ENCODE results near the gene ZNF775. TPM values are rescaled to one million over a fixed set of nuclear protein-coding genes. Genes with fewer than 3 reads are reported as not detected.
A peak's percentile ranks its signal among the peaks of the same experiment; 100 is the strongest.

Gene ZNF775
- total RNA-seq, 1 donor from 2014 or later, result 8.6 TPM

GRCh38 chr7:150413640-150414081 is 34.5 kb downstream of the ZNF775 start:
- H3K4me3 ChIP-seq (ENCODE audit: low read depth, low read length), result no peak overlapping the region
- DNase-seq (ENCODE audit: low read depth), result no peak
- TF ChIP-seq CTCF (conservative IDR thresholded peaks at IDR 0.05; ENCODE audit: low read depth, low read length), result no peak

- no peak for DNase-seq (ENCODE audit: low read depth)
- TF ChIP-seq CTCF (conservative IDR thresholded peaks at IDR 0.05; ENCODE audit: low read depth, low read length), result no peak
- no peak overlapping the region for H3K4me3 ChIP-seq (ENCODE audit: low read depth, low read length)
Observed at GRCh38 chr7:150415161-150416153, 36.3 kb downstream of the ZNF775 start.

- TF ChIP-seq CTCF (conservative IDR thresholded peaks at IDR 0.05; ENCODE audit: low read depth, low read length), result no peak
- DNase-seq (ENCODE audit: low read depth), result no peak
- no peak overlapping the region for H3K4me3 ChIP-seq (ENCODE audit: low read depth, low read length)
Observed at GRCh38 chr7:150417239-150417638, 38.1 kb downstream of the ZNF775 start.

- H3K4me3 ChIP-seq (ENCODE audit: low read depth, low read length), result no peak overlapping the region
- no peak for DNase-seq (ENCODE audit: low read depth)
- TF ChIP-seq CTCF (conservative IDR thresholded peaks at IDR 0.05; ENCODE audit: low read depth, low read length), result peak; percentile 42
Observed at GRCh38 chr7:150417863-150418262, 38.7 kb downstream of the ZNF775 start.

GRCh38 chr7:150420242-150420641 is 41.1 kb downstream of the ZNF775 start:
- DNase-seq (ENCODE audit: low read depth), result no peak
- no peak overlapping the region for H3K4me3 ChIP-seq (ENCODE audit: low read depth, low read length)
- no peak for TF ChIP-seq CTCF (conservative IDR thresholded peaks at IDR 0.05; ENCODE audit: low read depth, low read length)

GRCh38 chr7:150420987-150421674 is 42.0 kb downstream of the ZNF775 start:
- peak; percentile 84 for TF ChIP-seq CTCF (conservative IDR thresholded peaks at IDR 0.05; ENCODE audit: low read depth, low read length)
- DNase-seq (ENCODE audit: low read depth), result no peak
- no peak overlapping the region for H3K4me3 ChIP-seq (ENCODE audit: low read depth, low read length)

Measured in epithelial cell of proximal tubule (primary cell).